ENCODE results near the gene EFCAB6. TPM values are rescaled to one million over a fixed set of nuclear protein-coding genes. Genes with fewer than 3 reads are reported as not detected.

Gene EFCAB6
- total RNA-seq, 2 experiments from 2014 or later, result 0.15 to 0.20 TPM

DNA sequence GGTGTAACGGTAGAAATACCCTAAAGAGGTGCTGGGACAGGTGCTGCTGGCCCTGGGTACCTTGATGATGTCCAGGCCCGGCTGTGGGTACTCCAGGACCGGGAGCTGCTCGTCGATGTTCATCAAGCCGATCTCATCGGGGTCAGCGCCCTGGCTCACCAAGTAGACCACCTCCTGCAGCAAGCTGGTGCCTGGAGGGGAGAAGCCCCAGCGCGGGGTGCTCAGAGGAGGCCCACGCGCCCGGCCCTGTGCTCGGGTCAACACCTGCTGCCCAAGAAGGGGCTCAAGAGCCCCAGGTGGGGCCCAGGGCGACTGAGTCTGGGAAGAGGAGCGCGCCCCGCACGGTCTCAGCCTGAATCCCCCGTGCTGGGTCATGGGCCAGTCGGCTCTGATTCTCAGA lies 29.6 kb upstream of the EFCAB6 start:
- H3K4me3 Mint-ChIP-seq, result no peak overlapping the region
- POLR2A ChIA-PET, result no interaction called here
- no peak for DNase-seq
- H3K27me3 Mint-ChIP-seq, result no peaks in the 10 kb centered on the region
- H3K9me3 Mint-ChIP-seq, result no peaks in the 10 kb centered on the region
- no peaks in the 10 kb centered on the region for H3K4me1 Mint-ChIP-seq
- no peak overlapping the region for H3K27ac Mint-ChIP-seq
- H3K36me3 Mint-ChIP-seq (ENCODE audit: low read depth), result no peaks in the 10 kb centered on the region
- CTCF ChIA-PET, result no interaction called here

DNA sequence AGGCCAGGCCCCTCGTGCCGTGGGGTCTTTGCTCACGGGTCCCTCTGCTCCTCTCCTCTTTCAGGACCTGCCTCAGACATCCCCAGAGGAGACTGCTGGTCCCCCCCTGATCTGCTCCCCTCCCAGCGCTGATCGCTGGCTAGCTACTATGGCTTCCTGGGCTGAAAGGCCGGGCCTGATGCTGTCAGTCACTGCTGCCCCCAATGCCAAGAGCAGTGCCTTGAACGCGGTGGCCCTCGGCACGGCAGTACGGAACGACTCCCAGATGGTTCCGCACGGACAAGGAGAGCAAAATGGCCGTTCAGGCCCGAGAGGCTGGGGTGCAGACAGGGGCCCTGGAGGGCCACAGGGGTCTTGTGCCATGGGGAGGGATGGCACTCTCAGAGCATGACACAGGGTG lies 28.7 kb upstream of the EFCAB6 start:
- H3K36me3 Mint-ChIP-seq (ENCODE audit: low read depth), result no peaks in the 10 kb centered on the region
- no peak for DNase-seq
- POLR2A ChIA-PET, result no interaction called here
- H3K27ac Mint-ChIP-seq, result no peak overlapping the region
- H3K9me3 Mint-ChIP-seq, result no peaks in the 10 kb centered on the region
- H3K4me1 Mint-ChIP-seq, result no peaks in the 10 kb centered on the region
- H3K27me3 Mint-ChIP-seq, result no peaks in the 10 kb centered on the region
- no peak overlapping the region for H3K4me3 Mint-ChIP-seq
- CTCF ChIA-PET, result interaction anchor here (0.7 kb wide), 1 partner anchor 10 kb away, joined by 3 read pairs; no protein-coding TSS in a partner anchor

- Mint-ChIP-seq H3K9me3 (no peaks in the 10 kb centered on the region), H3K27me3 (peaks cover under 1% of the 10 kb centered on the region), H3K36me3 (ENCODE audit: low read depth) (no peaks in the 10 kb centered on the region), H3K4me1 (no peaks in the 10 kb centered on the region), H3K4me3 (no peak overlapping the region), H3K27ac (no peak overlapping the region)
- POLR2A ChIA-PET, result no interaction called here
- CTCF ChIA-PET, result interaction anchor here (0.7 kb wide), 1 partner anchor 10 kb away, joined by 3 read pairs; no protein-coding TSS in a partner anchor
- DNase-seq, result no peak
Observed at GRCh38 chr22:43840431-43840830, 28.3 kb upstream of the EFCAB6 start.

DNA sequence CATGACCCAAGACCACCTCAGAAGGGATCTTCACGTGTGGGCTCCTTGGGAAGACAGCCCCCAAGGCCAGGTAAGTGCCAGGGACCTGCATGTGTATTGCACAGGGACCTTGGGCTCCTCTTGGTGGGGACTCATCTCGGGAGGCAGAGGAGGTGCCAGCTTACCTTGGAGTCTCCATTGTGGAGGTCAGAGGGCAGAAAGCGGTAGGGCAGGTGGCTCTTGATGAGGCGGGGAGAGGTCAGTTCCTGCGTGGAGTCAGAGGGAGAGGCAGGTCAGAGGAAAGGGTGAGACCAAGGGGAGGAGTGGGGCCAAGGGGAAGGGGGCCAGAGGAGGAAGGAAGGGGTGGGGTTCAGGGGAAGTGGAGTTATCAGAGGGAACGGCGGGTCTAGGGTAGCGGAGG lies 27.7 kb upstream of the EFCAB6 start:
- ChIA-PET CTCF (no interaction called here), POLR2A (interaction anchor here (0.7 kb wide), 1 partner anchor 1065 kb away, joined by 4 read pairs; no protein-coding TSS in a partner anchor)
- no peak overlapping the region for H3K4me3 Mint-ChIP-seq
- no peak for DNase-seq
- no peaks in the 10 kb centered on the region for H3K9me3 Mint-ChIP-seq
- H3K4me1 Mint-ChIP-seq, result no peaks in the 10 kb centered on the region
- no peaks in the 10 kb centered on the region for H3K36me3 Mint-ChIP-seq (ENCODE audit: low read depth)
- H3K27me3 Mint-ChIP-seq, result peaks cover 5% of the 10 kb centered on the region
- H3K27ac Mint-ChIP-seq, result no peak overlapping the region

GRCh38 chr22:43838571-43839307 lies 26.6 kb upstream of the EFCAB6 start:
- H3K4me3 Mint-ChIP-seq, result no peak overlapping the region
- H3K9me3 Mint-ChIP-seq, result no peaks in the 10 kb centered on the region
- H3K4me1 Mint-ChIP-seq, result no peaks in the 10 kb centered on the region
- ChIA-PET CTCF (no interaction called here), POLR2A (no interaction called here)
- DNase-seq, result no peak
- H3K36me3 Mint-ChIP-seq (ENCODE audit: low read depth), result no peaks in the 10 kb centered on the region
- no peak overlapping the region for H3K27ac Mint-ChIP-seq
- peaks cover 5% of the 10 kb centered on the region for H3K27me3 Mint-ChIP-seq

DNA sequence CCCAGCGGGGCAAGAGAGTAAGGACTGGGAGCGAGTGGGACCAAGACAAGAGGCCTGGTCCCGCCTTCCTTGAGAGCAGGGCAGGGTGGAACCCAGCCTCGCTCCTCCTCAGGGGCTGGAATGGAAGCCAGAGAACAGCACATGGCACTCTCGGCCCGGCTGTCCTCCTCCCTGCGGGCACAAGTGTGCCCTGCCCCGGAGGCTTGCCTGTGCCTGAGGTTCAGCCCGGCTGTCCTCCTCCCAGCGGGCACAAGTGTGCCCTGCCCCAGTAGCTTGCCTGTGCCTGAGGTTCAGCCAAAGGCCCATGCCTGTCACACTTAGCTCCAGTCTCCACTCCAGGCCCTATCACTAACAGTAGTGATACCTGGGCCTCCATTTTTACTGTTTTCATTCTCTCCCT lies 26.1 kb upstream of the EFCAB6 start:
- no peak for DNase-seq
- Mint-ChIP-seq H3K4me3 (no peak overlapping the region), H3K27me3 (peaks cover 5% of the 10 kb centered on the region), H3K9me3 (no peaks in the 10 kb centered on the region), H3K27ac (no peak overlapping the region), H3K36me3 (ENCODE audit: low read depth) (no peaks in the 10 kb centered on the region), H3K4me1 (no peaks in the 10 kb centered on the region)
- ChIA-PET POLR2A (no interaction called here), CTCF (no interaction called here)

- Mint-ChIP-seq H3K27ac (no peak overlapping the region), H3K27me3 (peaks cover 5% of the 10 kb centered on the region), H3K9me3 (no peaks in the 10 kb centered on the region), H3K4me1 (no peaks in the 10 kb centered on the region), H3K36me3 (ENCODE audit: low read depth) (no peaks in the 10 kb centered on the region), H3K4me3 (no peak overlapping the region)
- DNase-seq, result no peak
- POLR2A ChIA-PET, result no interaction called here
- CTCF ChIA-PET, result no interaction called here
Observed at GRCh38 chr22:43837666-43838065, 25.6 kb upstream of the EFCAB6 start.

GRCh38 chr22:43835736-43836135 lies 23.6 kb upstream of the EFCAB6 start:
- no peak overlapping the region for H3K4me3 Mint-ChIP-seq
- ChIA-PET POLR2A (no interaction called here), CTCF (no interaction called here)
- H3K27ac Mint-ChIP-seq, result no peak overlapping the region
- no peaks in the 10 kb centered on the region for H3K36me3 Mint-ChIP-seq (ENCODE audit: low read depth)
- DNase-seq, result no peak
- no peaks in the 10 kb centered on the region for H3K4me1 Mint-ChIP-seq
- H3K9me3 Mint-ChIP-seq, result no peaks in the 10 kb centered on the region
- peaks cover 5% of the 10 kb centered on the region for H3K27me3 Mint-ChIP-seq

DNA sequence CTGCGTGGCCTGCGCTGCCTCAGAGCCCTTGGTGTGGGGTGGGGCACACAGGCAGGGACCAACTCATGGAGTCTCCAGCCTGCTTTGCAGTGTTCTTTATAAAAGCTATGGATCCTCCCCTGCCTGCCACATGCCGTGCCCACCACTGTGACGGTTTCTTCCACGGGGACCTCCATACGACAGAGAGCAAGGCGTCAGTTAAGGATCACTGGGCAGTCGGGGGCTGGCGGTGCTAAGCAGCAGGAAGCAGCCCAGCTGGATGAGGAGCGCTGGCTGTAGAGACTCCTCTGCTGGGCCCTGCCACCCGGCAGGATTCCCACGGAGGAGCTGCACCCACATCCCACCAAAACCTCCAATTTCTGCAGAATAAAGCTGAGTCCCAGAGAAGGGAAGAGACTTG lies 23.1 kb upstream of the EFCAB6 start:
- H3K4me3 Mint-ChIP-seq, result no peak overlapping the region
- CTCF ChIA-PET, result no interaction called here
- peaks cover 5% of the 10 kb centered on the region for H3K27me3 Mint-ChIP-seq
- H3K27ac Mint-ChIP-seq, result no peak overlapping the region
- DNase-seq, result no peak
- H3K9me3 Mint-ChIP-seq, result no peaks in the 10 kb centered on the region
- POLR2A ChIA-PET, result no interaction called here
- no peaks in the 10 kb centered on the region for H3K4me1 Mint-ChIP-seq
- no peaks in the 10 kb centered on the region for H3K36me3 Mint-ChIP-seq (ENCODE audit: low read depth)

DNA sequence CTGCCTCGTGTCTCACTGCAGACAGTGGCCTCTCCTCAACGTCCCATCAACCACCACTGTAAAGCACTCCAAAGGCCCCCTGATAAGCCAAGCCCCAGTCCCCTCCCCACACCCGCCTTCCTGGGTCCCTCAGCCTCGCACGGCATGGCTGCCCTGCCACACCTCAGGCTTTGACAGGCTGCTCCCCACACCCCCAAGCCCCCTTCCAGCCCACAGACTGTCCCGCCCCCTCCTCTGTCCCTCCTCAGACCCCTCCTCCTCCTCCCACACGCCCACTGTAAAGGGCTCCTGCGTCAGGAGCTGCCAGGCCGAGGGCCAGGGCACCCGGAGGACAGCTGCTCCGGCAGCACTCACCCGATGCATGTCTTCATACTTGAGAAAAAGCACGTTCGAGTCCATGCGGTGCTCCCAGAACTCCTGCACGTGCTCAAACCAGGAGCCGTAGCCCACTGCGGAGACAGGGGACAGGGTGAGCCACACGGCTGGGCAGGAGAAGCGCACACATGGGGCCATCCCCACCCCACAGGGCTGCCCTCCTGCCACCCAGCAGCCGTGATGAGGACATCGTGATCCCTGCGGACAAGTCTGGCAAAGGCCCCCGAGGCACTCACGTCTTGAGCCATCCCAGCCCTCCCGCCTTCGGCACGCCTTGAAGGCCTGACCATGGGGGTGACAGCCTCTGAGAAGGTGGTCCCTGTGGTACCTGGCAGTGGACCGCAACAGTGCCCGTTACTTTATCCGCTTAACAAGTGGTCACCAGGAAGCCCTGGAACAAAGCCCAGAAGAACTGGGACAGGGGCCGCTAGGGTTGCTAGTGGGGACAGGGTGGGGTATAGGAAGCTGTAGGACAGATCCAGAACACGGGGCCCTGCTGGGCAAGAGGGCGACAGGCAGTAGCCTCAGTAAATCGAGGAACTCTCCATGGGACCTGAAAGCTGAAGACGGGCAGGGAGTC lies 21.5 kb upstream of the EFCAB6 start:
- no peaks in the 10 kb centered on the region for H3K36me3 Mint-ChIP-seq (ENCODE audit: low read depth)
- no peak overlapping the region for H3K27ac Mint-ChIP-seq
- CTCF ChIA-PET, result no interaction called here
- H3K4me1 Mint-ChIP-seq, result no peaks in the 10 kb centered on the region
- no peaks in the 10 kb centered on the region for H3K9me3 Mint-ChIP-seq
- H3K4me3 Mint-ChIP-seq, result no peak overlapping the region
- H3K27me3 Mint-ChIP-seq, result peaks cover 5% of the 10 kb centered on the region
- POLR2A ChIA-PET, result no interaction called here
- DNase-seq, result no peak

- Mint-ChIP-seq H3K4me3 (no peak overlapping the region), H3K27me3 (peaks cover 5% of the 10 kb centered on the region), H3K4me1 (no peaks in the 10 kb centered on the region), H3K27ac (no peak overlapping the region), H3K36me3 (ENCODE audit: low read depth) (no peaks in the 10 kb centered on the region), H3K9me3 (no peaks in the 10 kb centered on the region)
- CTCF ChIA-PET, result no interaction called here
- POLR2A ChIA-PET, result no interaction called here
- no peak for DNase-seq
Observed at GRCh38 chr22:43832393-43833265, 20.5 kb upstream of the EFCAB6 start.

DNA sequence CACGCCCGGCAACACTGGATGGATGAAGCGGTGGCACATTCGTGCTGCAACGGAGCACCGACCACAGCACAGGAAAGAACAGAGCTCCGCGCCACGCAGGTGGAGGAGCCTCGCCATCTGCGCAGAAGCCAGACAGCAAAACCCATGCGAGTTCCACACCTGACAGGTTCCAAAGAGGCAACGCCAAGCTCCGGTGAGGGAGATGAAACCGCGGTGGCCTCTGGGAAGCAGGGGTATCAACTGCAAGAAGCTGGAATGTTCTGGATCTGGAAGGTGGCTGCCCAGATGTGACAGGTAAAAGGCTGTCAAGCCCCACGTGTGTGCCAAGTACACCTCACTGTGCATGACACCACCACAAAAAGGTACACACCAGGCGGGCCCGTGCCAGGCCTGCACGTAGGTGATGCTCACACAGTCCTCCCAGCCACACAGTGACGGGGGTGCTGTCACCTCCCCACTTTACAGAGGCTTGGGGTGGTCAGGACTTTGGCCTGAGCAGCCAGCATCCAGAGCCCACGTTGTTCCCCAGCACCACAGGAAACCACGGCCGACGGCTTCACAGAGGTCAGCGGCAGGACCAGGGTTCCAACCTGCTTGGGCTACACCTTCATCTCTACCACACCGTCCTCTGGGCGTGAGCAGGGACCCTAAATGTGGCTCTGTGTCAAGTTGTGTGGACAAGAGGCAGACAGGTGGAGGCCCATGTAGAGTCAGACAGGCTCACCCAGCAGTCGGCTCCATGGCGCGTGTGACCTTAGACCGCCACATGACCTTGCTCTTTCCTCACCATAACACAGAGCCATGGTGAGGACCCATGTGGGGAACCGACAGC lies 19.7 kb upstream of the EFCAB6 start:
- H3K36me3 Mint-ChIP-seq (ENCODE audit: low read depth), result no peaks in the 10 kb centered on the region
- CTCF ChIA-PET, result interaction anchor here (1.4 kb wide), 1 partner anchor 9 kb away, joined by 3 read pairs; no protein-coding TSS in a partner anchor
- DNase-seq, result no peak
- no peaks in the 10 kb centered on the region for H3K9me3 Mint-ChIP-seq
- POLR2A ChIA-PET, result no interaction called here
- H3K27ac Mint-ChIP-seq, result no peak overlapping the region
- H3K27me3 Mint-ChIP-seq, result peaks cover 5% of the 10 kb centered on the region
- H3K4me3 Mint-ChIP-seq, result no peak overlapping the region
- no peaks in the 10 kb centered on the region for H3K4me1 Mint-ChIP-seq

Data from activated CD4-positive, alpha-beta T cell treated with anti-CD3 and anti-CD28 coated beads, Interleukin-2, amount 10 ng/mL, durations not matched to agents 7 days and 5 days (primary cell).